GM12892 (cell line): ENCODE measurements around the gene HMGXB3.

Source experiments
- DNase-seq: peaks from one replicate; pipeline ENCODE4 v3.0.0; 2011; ENCODE audit not compliant: insufficient read length
- FAIRE-seq: peaks from 2 replicates; lab custom pipeline; 2011; peaks lifted over from hg19 to GRCh38; lab: Jason Lieb, UNC
- POLR2A ChIP-seq: IDR thresholded peaks from 2 replicates; pipeline ENCODE4 v1.6.1; 2011; ENCODE audit warnings: low read depth, low read length, control low read depth
- POLR2AphosphoS5 ChIP-seq: IDR thresholded peaks from 2 replicates; pipeline ENCODE4 v1.6.1; 2011; ENCODE audit warnings: low read depth, low read length, control low read depth
- TAF1 ChIP-seq: IDR thresholded peaks from 2 replicates; pipeline ENCODE4 v1.6.1; 2011; ENCODE audit warnings: low read depth, mild to moderate bottlenecking, control low read depth, low read length, borderline replicate concordance

Gene HMGXB3

GRCh38 chr5:149995385-149996204 lies 4.9 kb upstream of the HMGXB3 start:
- no peak for TF ChIP-seq POLR2AphosphoS5
- TF ChIP-seq POLR2A, result no peak
- no peak for TF ChIP-seq TAF1
- FAIRE-seq (no peak), DNase-seq (no peak)

- no peak for FAIRE-seq
- TF ChIP-seq POLR2AphosphoS5 (no peak), TAF1 (no peak), POLR2A (no peak)
- no peak for DNase-seq
Measured at GRCh38 chr5:149996205-149996890, 4.2 kb upstream of the HMGXB3 start.

GRCh38 chr5:149998281-149998680 lies 2.3 kb upstream of the HMGXB3 start:
- FAIRE-seq (no peak), DNase-seq (no peak)
- no peak for TF ChIP-seq TAF1

- TF ChIP-seq TAF1 (no peak), POLR2AphosphoS5 (no peak), POLR2A (no peak)
- no peak for DNase-seq
- FAIRE-seq, result peak; percentile 38
Measured at GRCh38 chr5:149999359-149999758, 1.2 kb upstream of the HMGXB3 start.

- TF ChIP-seq TAF1 (no peak), POLR2AphosphoS5 (no peak)
- DNase-seq, result no peak
- FAIRE-seq, result no peak
Measured at GRCh38 chr5:149999866-150000255, 678 bp upstream of the HMGXB3 start.

GRCh38 chr5:150000990-150001659 lies 586 bp downstream of the HMGXB3 start:
- FAIRE-seq, result peak; percentile 81
- no peak for TF ChIP-seq POLR2A
- no peak for TF ChIP-seq TAF1
- no peak for TF ChIP-seq POLR2AphosphoS5
- no peak for DNase-seq

GRCh38 chr5:150001660-150002486 lies 1.3 kb downstream of the HMGXB3 start:
- TF ChIP-seq POLR2A, result no peak
- no peak for TF ChIP-seq POLR2AphosphoS5
- TF ChIP-seq TAF1, result no peak
- FAIRE-seq (peak; percentile 24), DNase-seq (peak; percentile 46)

GRCh38 chr5:150006318-150006717 lies 5.8 kb downstream of the HMGXB3 start:
- FAIRE-seq, result no peak
- no peak for DNase-seq
- TF ChIP-seq TAF1, result no peak
- no peak for TF ChIP-seq POLR2AphosphoS5
- no peak for TF ChIP-seq POLR2A

GRCh38 chr5:150007050-150007449 lies 6.5 kb downstream of the HMGXB3 start:
- no peak for FAIRE-seq
- DNase-seq, result no peak
- TF ChIP-seq TAF1 (no peak), POLR2A (no peak), POLR2AphosphoS5 (no peak)

GRCh38 chr5:150009671-150010387 lies 9.3 kb downstream of the HMGXB3 start:
- DNase-seq (no peak), FAIRE-seq (no peak)
- TF ChIP-seq POLR2A, result no peak
- no peak for TF ChIP-seq POLR2AphosphoS5
- no peak for TF ChIP-seq TAF1

GRCh38 chr5:150013931-150014330 lies 13.4 kb downstream of the HMGXB3 start:
- FAIRE-seq (peak; percentile 30), DNase-seq (no peak)
- TF ChIP-seq POLR2AphosphoS5, result no peak
- TF ChIP-seq POLR2A, result no peak
- TF ChIP-seq TAF1, result no peak
